Spleen (tissue), 11 donors: ENCODE results near the gene GUCD1. TPM values are rescaled to one million over a fixed set of nuclear protein-coding genes. Genes with fewer than 3 reads are reported as not detected.
"Not testable (repeated sequence)": the region's sequence is repeated elsewhere in the genome, so short reads cannot be mapped to it uniquely, and the experiment has no call there.

Experiments used
- DNase-seq: peaks from one replicate; pipeline ENCODE4 v3.0.0-alpha.2; 2020
- H3K27ac ChIP-seq, 8 donors: fragments of 200-600 bp; sonication (generic) in 7 of 8; 1 replicate in 4 of 8; 2 replicates in 4 of 8; pipeline versions ENCODE4 v1.5.0 to v1.8.0; 2016 to 2021; ENCODE audit warnings: inconsistent platforms in 4 of 8, mild to moderate bottlenecking in 4 of 8, moderate library complexity in 1 of 8
- H3K27me3 ChIP-seq, 7 donors: fragments of 200-600 bp; sonication (generic) in 6 of 7; replicated peaks in 1 of 7; 1 replicate in 4 of 7; 2 replicates in 3 of 7; pipeline versions ENCODE4 v1.5.0 to v1.8.0; 2016 to 2021; ENCODE audit warnings: inconsistent platforms in 3 of 7, mild to moderate bottlenecking in 1 of 7
- H3K36me3 ChIP-seq, 6 donors: fragments of 200-600 bp; sonication (generic) in 5 of 6; 1 replicate in 4 of 6; 2 replicates in 2 of 6; pipeline versions ENCODE4 v1.5.0 to v1.8.0; 2016 to 2021; ENCODE audit warnings: inconsistent platforms in 2 of 6
- H3K4me1 ChIP-seq, 6 donors: fragments of 200-600 bp; sonication (generic) in 5 of 6; 1 replicate in 3 of 6; 2 replicates in 3 of 6; pipeline versions ENCODE4 v1.5.0 to v1.8.0; 2016 to 2021; ENCODE audit warnings: inconsistent platforms in 3 of 6
- H3K4me3 ChIP-seq, 8 donors: fragments of 200-600 bp; sonication (generic) in 7 of 8; 1 replicate in 4 of 8; 2 replicates in 4 of 8; pipeline versions ENCODE4 v1.5.0 to v1.8.0; 2016 to 2021; ENCODE audit warnings: inconsistent platforms in 4 of 8, mild to moderate bottlenecking in 4 of 8, moderate library complexity in 2 of 8
- H3K9me3 ChIP-seq, 8 donors: fragments of 200-600 bp; sonication (generic) in 7 of 8; 1 replicate in 4 of 8; 2 replicates in 4 of 8; pipeline versions ENCODE4 v1.5.0 to v1.8.0; 2016 to 2021; ENCODE audit warnings: inconsistent platforms in 4 of 8
- CTCF ChIP-seq, 11 experiments: fragments of 200-600 bp in 7 of 11; fragments of 450-650 bp in 4 of 11; sonication (generic) in 4 of 11; IDR thresholded peaks in 8 of 11; conservative IDR thresholded peaks in 3 of 11; 1 replicate in 7 of 11; 2 replicates in 4 of 11; pipeline versions ENCODE4 v1.4.0 to v1.8.0; 2016 to 2021; ENCODE audit warnings: antibody characterized with exemption in 11 of 11, inconsistent platforms in 4 of 11, mild to moderate bottlenecking in 1 of 11
- POLR2A ChIP-seq, 3 donors: fragments of 450-650 bp; IDR thresholded peaks; one replicate each; pipeline ENCODE4 v1.5.1; 2017; ENCODE audit warnings: antibody characterized with exemption in 3 of 3, mild to moderate bottlenecking in 1 of 3
- POLR2AphosphoS5 ChIP-seq, 3 donors: sonication (generic); formaldehyde crosslinking; IDR thresholded peaks; one replicate each; pipeline ENCODE4 v1.5.1; 2017; ENCODE audit warnings: antibody characterized with exemption in 3 of 3
- WGBS, 5 donors: extraction: QIAGEN DNeasy Blood & Tissue Kit in 3 of 5; methylation state at CpG; one replicate each; pipeline versions ENCODE4 v1.1.5 to v1.1.7; 2013 to 2018; 5-methylcytosine and 5-hydroxymethylcytosine counted together
- intact Hi-C: fragments of 100-400 bp; cut with DNase I; formaldehyde crosslinking; loops from one replicate; pipeline ENCODE4 v1.15.0; 2023; ENCODE audit warnings: low total_unique reads
- polyA plus RNA-seq, 3 donors: library from polyadenylated mRNA; stranded (reverse); fragments of 200-250 nt; gene quantifications; one replicate each; pipeline ENCODE4 v1.2.1, GENCODE V29; 2013
- total RNA-seq, 7 donors: library from RNA; depleted of rRNA in 3 of 7; stranded (reverse); fragments of >200 nt in 3 of 7; fragmentation: NEBNext Ultra II Directional in 4 of 7; extraction: Animal tissue kit (Norgen Biotek cat#: 25700) in 4 of 7; gene quantifications; one replicate each; pipeline versions ENCODE4 v1.1.0 to v1.2.1, GENCODE V29; 2016 to 2021
- donor health status: healthy with polysubstance abuse.
- donor health status: DM: no; HTN: no; CAD: no; lungs with moderate emphysema.
- donor health status: DM: no; HTN: no; CAD: no.
- donor health status: Bipolar disorder and iron deficiency.
- donor health status: healthy.
- donor health status: DM: no; HTN: no; CAD: no.
- donor health status: DM: yes; HTN: yes; CAD: no.

The GUCD1 gene
- total and polyA plus RNA-seq, 10 donors, result 82.6 to 162 (median 106) TPM

- Histone ChIP-seq H3K36me3 (peaks cover 0 to 43% (median 10%) of the 10 kb centered on the region in 6 donors), H3K27me3 (no peaks in the 10 kb centered on the region), H3K4me1 (peaks cover 0 to 1% (median 0%) of the 10 kb centered on the region in 6 donors), H3K27ac (no peak overlapping the region), H3K4me3 (no peak overlapping the region), H3K9me3 (no peaks in the 10 kb centered on the region)
- WGBS, 5 donors, result 93 to 100% (median 98%) methylated on average over 4 of the region's 4 CpGs
- TF ChIP-seq POLR2AphosphoS5 (IDR thresholded peaks at IDR 0.05), result no peak
- no peak for TF ChIP-seq CTCF (IDR thresholded peaks at IDR 0.05 in 8 of 11, conservative IDR thresholded peaks at IDR 0.05 in 3 of 11)
- no peak for TF ChIP-seq POLR2A (IDR thresholded peaks at IDR 0.05)
- intact Hi-C loops, result no loop called here
- no peak for DNase-seq
Observed at GRCh38 chr22:24535348-24535747, 19.6 kb downstream of the GUCD1 start.

- no peak overlapping the region for H3K4me3 ChIP-seq
- no peak for TF ChIP-seq CTCF (IDR thresholded peaks at IDR 0.05 in 8 of 11, conservative IDR thresholded peaks at IDR 0.05 in 3 of 11)
- no peak for TF ChIP-seq POLR2AphosphoS5 (IDR thresholded peaks at IDR 0.05)
- no peak for TF ChIP-seq POLR2A (IDR thresholded peaks at IDR 0.05)
- intact Hi-C loops, result no loop called here
- H3K27ac ChIP-seq, result no peak overlapping the region
- H3K4me1 ChIP-seq, result no peaks in the 10 kb centered on the region
- H3K36me3 ChIP-seq, result peaks cover 0 to 19% (median 0%) of the 10 kb centered on the region in 6 donors
- no peaks in the 10 kb centered on the region for H3K27me3 ChIP-seq
- no peaks in the 10 kb centered on the region for H3K9me3 ChIP-seq
- no peak for DNase-seq
- 91 to 100% (median 93%) methylated on average over 1 of the region's 1 CpG for WGBS, 5 donors
Observed at GRCh38 chr22:24532075-24532474, 22.9 kb downstream of the GUCD1 start.

GRCh38 chr22:24530968-24531367 lies 24.0 kb downstream of the GUCD1 start:
- H3K27me3 ChIP-seq, DNase-seq, H3K27ac ChIP-seq, intact Hi-C loops, H3K4me3 ChIP-seq, H3K9me3 ChIP-seq, H3K4me1 ChIP-seq: not testable (repeated sequence)
- peaks cover 0 to 14% (median 0%) of the 10 kb centered on the region in 6 donors for H3K36me3 ChIP-seq
- 85 to 93% (median 91%) methylated on average over 3 of the region's 3 CpGs for WGBS, 5 donors

GRCh38 chr22:24529898-24530297 lies 25.0 kb downstream of the GUCD1 start:
- intact Hi-C loops, result no loop called here
- WGBS, 5 donors, result 64 to 80% (median 76%) methylated on average over 2 of the region's 2 CpGs
- no peak overlapping the region for H3K27ac ChIP-seq
- TF ChIP-seq CTCF (IDR thresholded peaks at IDR 0.05 in 8 of 11, conservative IDR thresholded peaks at IDR 0.05 in 3 of 11) (no peak), POLR2A (IDR thresholded peaks at IDR 0.05) (no peak), POLR2AphosphoS5 (IDR thresholded peaks at IDR 0.05) (no peak)
- no peak overlapping the region for H3K4me3 ChIP-seq
- no peak for DNase-seq
- peaks cover 3 to 10% (median 7%) of the 10 kb centered on the region in 6 donors for H3K4me1 ChIP-seq
- H3K27me3 ChIP-seq, result no peaks in the 10 kb centered on the region
- H3K9me3 ChIP-seq, result no peaks in the 10 kb centered on the region
- peaks cover 0 to 14% (median 0%) of the 10 kb centered on the region in 6 donors for H3K36me3 ChIP-seq

- WGBS, 5 donors, result 88 to 100% (median 94%) methylated on average over 2 of the region's 2 CpGs
- H3K27ac ChIP-seq, result no peak overlapping the region
- no peak for DNase-seq
- TF ChIP-seq POLR2A (IDR thresholded peaks at IDR 0.05) (no peak), POLR2AphosphoS5 (IDR thresholded peaks at IDR 0.05) (no peak), CTCF (IDR thresholded peaks at IDR 0.05 in 8 of 11, conservative IDR thresholded peaks at IDR 0.05 in 3 of 11) (no peak)
- H3K36me3 ChIP-seq, result peaks cover 0 to 14% (median 0%) of the 10 kb centered on the region in 6 donors
- H3K27me3 ChIP-seq, result no peaks in the 10 kb centered on the region
- intact Hi-C loops, result no loop called here
- H3K4me1 ChIP-seq, result peaks cover 5 to 22% (median 11%) of the 10 kb centered on the region in 6 donors
- H3K4me3 ChIP-seq, result no peak overlapping the region
- no peaks in the 10 kb centered on the region for H3K9me3 ChIP-seq
Observed at GRCh38 chr22:24526191-24526590, 28.7 kb downstream of the GUCD1 start.
